Measurements from ENCODE around the gene CCDC6.
A peak's percentile ranks its signal among the peaks of the same experiment; 100 is the strongest.

Gene CCDC6

GRCh38 chr10:59830601-59831259 lies 75.6 kb downstream of the CCDC6 start:
- DNase-seq, result peak; percentile 53
- no peak overlapping the region for H3K27ac Mint-ChIP-seq
- peaks cover 8% of the 10 kb centered on the region for H3K4me1 Mint-ChIP-seq
- H3K4me3 Mint-ChIP-seq, result no peak overlapping the region
- H3K36me3 Mint-ChIP-seq (ENCODE audit: low read depth), result peaks cover 16% of the 10 kb centered on the region
- H3K27me3 Mint-ChIP-seq (ENCODE audit: low read depth, poor library complexity), result no peaks in the 10 kb centered on the region
- TF ChIP-seq CTCF (IDR thresholded peaks at IDR 0.05), result peak; percentile 78
- H3K9me3 Mint-ChIP-seq, result no peaks in the 10 kb centered on the region

- Mint-ChIP-seq H3K9me3 (no peaks in the 10 kb centered on the region), H3K4me3 (no peak overlapping the region), H3K4me1 (no peaks in the 10 kb centered on the region), H3K27me3 (ENCODE audit: low read depth, poor library complexity) (no peaks in the 10 kb centered on the region), H3K36me3 (ENCODE audit: low read depth) (peaks cover 26% of the 10 kb centered on the region), H3K27ac (no peak overlapping the region)
- DNase-seq, result no peak
- no peak for TF ChIP-seq CTCF (IDR thresholded peaks at IDR 0.05)
Observed at GRCh38 chr10:59829601-59830000, 76.8 kb downstream of the CCDC6 start.

GRCh38 chr10:59829024-59829423 lies 77.3 kb downstream of the CCDC6 start:
- Mint-ChIP-seq H3K27me3 (ENCODE audit: low read depth, poor library complexity) (no peaks in the 10 kb centered on the region), H3K36me3 (ENCODE audit: low read depth) (peaks cover 31% of the 10 kb centered on the region), H3K4me3 (no peak overlapping the region), H3K9me3 (no peaks in the 10 kb centered on the region), H3K27ac (no peak overlapping the region), H3K4me1 (no peaks in the 10 kb centered on the region)
- no peak for DNase-seq
- TF ChIP-seq CTCF (IDR thresholded peaks at IDR 0.05), result no peak

GRCh38 chr10:59825932-59826331 lies 80.4 kb downstream of the CCDC6 start:
- Mint-ChIP-seq H3K4me3 (no peak overlapping the region), H3K27me3 (ENCODE audit: low read depth, poor library complexity) (no peaks in the 10 kb centered on the region), H3K27ac (no peak overlapping the region), H3K36me3 (ENCODE audit: low read depth) (peaks cover 47% of the 10 kb centered on the region), H3K9me3 (peaks cover 10% of the 10 kb centered on the region), H3K4me1 (no peaks in the 10 kb centered on the region)
- no peak for DNase-seq
- no peak for TF ChIP-seq CTCF (IDR thresholded peaks at IDR 0.05)

GRCh38 chr10:59823751-59824150 lies 82.6 kb downstream of the CCDC6 start:
- DNase-seq, result no peak
- H3K9me3 Mint-ChIP-seq, result peaks cover 10% of the 10 kb centered on the region
- H3K4me3 Mint-ChIP-seq, result no peak overlapping the region
- no peak for TF ChIP-seq CTCF (IDR thresholded peaks at IDR 0.05)
- H3K4me1 Mint-ChIP-seq, result no peaks in the 10 kb centered on the region
- peaks cover 39% of the 10 kb centered on the region for H3K36me3 Mint-ChIP-seq (ENCODE audit: low read depth)
- no peak overlapping the region for H3K27ac Mint-ChIP-seq
- H3K27me3 Mint-ChIP-seq (ENCODE audit: low read depth, poor library complexity), result no peaks in the 10 kb centered on the region

GRCh38 chr10:59823111-59823510 lies 83.2 kb downstream of the CCDC6 start:
- Mint-ChIP-seq H3K4me1 (no peaks in the 10 kb centered on the region), H3K4me3 (no peak overlapping the region), H3K36me3 (ENCODE audit: low read depth) (peaks cover 45% of the 10 kb centered on the region), H3K27ac (no peak overlapping the region), H3K9me3 (peaks cover 10% of the 10 kb centered on the region), H3K27me3 (ENCODE audit: low read depth, poor library complexity) (no peaks in the 10 kb centered on the region)
- TF ChIP-seq CTCF (IDR thresholded peaks at IDR 0.05), result no peak
- no peak for DNase-seq

Measured in nephron progenitor cell (in vitro differentiated cells).